Rectal smooth muscle tissue (tissue), 1 donor: Measurements from ENCODE around the gene LRRC74A.
"Not testable (repeated sequence)": the region's sequence is repeated elsewhere in the genome, so short reads cannot be mapped to it uniquely, and the experiment has no call there.

Experiments used
- H3K27ac ChIP-seq: one replicate; pipeline ENCODE4 v1.7.0; 2013; ENCODE audit warnings: low read depth, low read length, inconsistent platforms
- H3K27me3 ChIP-seq: one replicate; pipeline ENCODE4 v1.7.0; 2013; ENCODE audit warnings: low read length; ENCODE audit not compliant: control insufficient read depth, insufficient read depth
- H3K36me3 ChIP-seq: one replicate; pipeline ENCODE4 v1.7.0; 2013; ENCODE audit warnings: low read length; ENCODE audit not compliant: control insufficient read depth, insufficient read depth
- H3K4me1 ChIP-seq: one replicate; pipeline ENCODE4 v1.7.0; 2013; ENCODE audit warnings: low read length; ENCODE audit not compliant: control insufficient read depth, insufficient read depth
- H3K4me3 ChIP-seq: one replicate; pipeline ENCODE4 v1.7.0; 2013; ENCODE audit warnings: low read length
- H3K9ac ChIP-seq: one replicate; pipeline ENCODE4 v1.7.0; 2013; ENCODE audit warnings: low read length

Gene LRRC74A

GRCh38 chr14:76910371-76910890 lies 84.2 kb downstream of the LRRC74A start:
- H3K27ac ChIP-seq, result no peak overlapping the region
- no peaks in the 10 kb centered on the region for H3K36me3 ChIP-seq
- H3K27me3 ChIP-seq, result no peaks in the 10 kb centered on the region
- no peak overlapping the region for H3K9ac ChIP-seq
- H3K4me1 ChIP-seq, result peaks cover 9% of the 10 kb centered on the region
- H3K4me3 ChIP-seq, result no peak overlapping the region

- no peak overlapping the region for H3K4me3 ChIP-seq
- no peaks in the 10 kb centered on the region for H3K27me3 ChIP-seq
- no peak overlapping the region for H3K9ac ChIP-seq
- H3K4me1 ChIP-seq, result peaks cover 7% of the 10 kb centered on the region
- no peaks in the 10 kb centered on the region for H3K36me3 ChIP-seq
- H3K27ac ChIP-seq, result no peak overlapping the region
Measured at GRCh38 chr14:76911473-76911872, 85.3 kb downstream of the LRRC74A start.

- not testable (repeated sequence) for H3K27ac ChIP-seq, H3K36me3 ChIP-seq, H3K9ac ChIP-seq, H3K4me3 ChIP-seq, H3K27me3 ChIP-seq
- H3K4me1 ChIP-seq, result peaks cover 34% of the 10 kb centered on the region
Measured at GRCh38 chr14:76914533-76915081, 88.4 kb downstream of the LRRC74A start.

GRCh38 chr14:76916040-76916715 lies 90.0 kb downstream of the LRRC74A start:
- peaks cover 42% of the 10 kb centered on the region for H3K4me1 ChIP-seq

GRCh38 chr14:76917158-76917596 lies 91.0 kb downstream of the LRRC74A start:
- H3K9ac ChIP-seq, result no peak overlapping the region

More at GRCh38 chr14:76916040-76916715, 90.0 kb downstream of the LRRC74A start:
- Histone ChIP-seq H3K27ac (no peak overlapping the region), H3K27me3 (no peaks in the 10 kb centered on the region), H3K36me3 (no peaks in the 10 kb centered on the region), H3K4me3 (no peak overlapping the region), H3K9ac (no peak overlapping the region)

GRCh38 chr14:76917745-76918255 lies 91.6 kb downstream of the LRRC74A start:
- Histone ChIP-seq H3K36me3 (no peaks in the 10 kb centered on the region), H3K9ac (peak overlapping the region; percentile 13), H3K4me1 (peaks cover 42% of the 10 kb centered on the region), H3K27me3 (no peaks in the 10 kb centered on the region), H3K27ac (peak overlapping the region; percentile 98), H3K4me3 (no peak overlapping the region)

More at GRCh38 chr14:76917158-76917596, 91.0 kb downstream of the LRRC74A start:
- H3K27me3 ChIP-seq, result no peaks in the 10 kb centered on the region
- H3K4me3 ChIP-seq, result no peak overlapping the region
- H3K4me1 ChIP-seq, result peaks cover 42% of the 10 kb centered on the region
- H3K27ac ChIP-seq, result peak overlapping the region; percentile 98
- no peaks in the 10 kb centered on the region for H3K36me3 ChIP-seq

GRCh38 chr14:76918256-76918781 lies 92.1 kb downstream of the LRRC74A start:
- Histone ChIP-seq H3K9ac (peak overlapping the region; percentile 13), H3K4me3 (peak overlapping the region; percentile 54), H3K4me1 (peaks cover 39% of the 10 kb centered on the region), H3K27me3 (no peaks in the 10 kb centered on the region), H3K27ac (peak overlapping the region; percentile 98), H3K36me3 (no peaks in the 10 kb centered on the region)

GRCh38 chr14:76918782-76919394 lies 92.7 kb downstream of the LRRC74A start:
- peak overlapping the region; percentile 68 for H3K9ac ChIP-seq
- H3K27me3 ChIP-seq, result no peaks in the 10 kb centered on the region
- peak overlapping the region; percentile 54 for H3K4me3 ChIP-seq
- peak overlapping the region; percentile 98 for H3K27ac ChIP-seq
- peaks cover 35% of the 10 kb centered on the region for H3K4me1 ChIP-seq
- H3K36me3 ChIP-seq, result no peaks in the 10 kb centered on the region
